Measurements from ENCODE around the gene GLIS1.

The GLIS1 gene

DNA sequence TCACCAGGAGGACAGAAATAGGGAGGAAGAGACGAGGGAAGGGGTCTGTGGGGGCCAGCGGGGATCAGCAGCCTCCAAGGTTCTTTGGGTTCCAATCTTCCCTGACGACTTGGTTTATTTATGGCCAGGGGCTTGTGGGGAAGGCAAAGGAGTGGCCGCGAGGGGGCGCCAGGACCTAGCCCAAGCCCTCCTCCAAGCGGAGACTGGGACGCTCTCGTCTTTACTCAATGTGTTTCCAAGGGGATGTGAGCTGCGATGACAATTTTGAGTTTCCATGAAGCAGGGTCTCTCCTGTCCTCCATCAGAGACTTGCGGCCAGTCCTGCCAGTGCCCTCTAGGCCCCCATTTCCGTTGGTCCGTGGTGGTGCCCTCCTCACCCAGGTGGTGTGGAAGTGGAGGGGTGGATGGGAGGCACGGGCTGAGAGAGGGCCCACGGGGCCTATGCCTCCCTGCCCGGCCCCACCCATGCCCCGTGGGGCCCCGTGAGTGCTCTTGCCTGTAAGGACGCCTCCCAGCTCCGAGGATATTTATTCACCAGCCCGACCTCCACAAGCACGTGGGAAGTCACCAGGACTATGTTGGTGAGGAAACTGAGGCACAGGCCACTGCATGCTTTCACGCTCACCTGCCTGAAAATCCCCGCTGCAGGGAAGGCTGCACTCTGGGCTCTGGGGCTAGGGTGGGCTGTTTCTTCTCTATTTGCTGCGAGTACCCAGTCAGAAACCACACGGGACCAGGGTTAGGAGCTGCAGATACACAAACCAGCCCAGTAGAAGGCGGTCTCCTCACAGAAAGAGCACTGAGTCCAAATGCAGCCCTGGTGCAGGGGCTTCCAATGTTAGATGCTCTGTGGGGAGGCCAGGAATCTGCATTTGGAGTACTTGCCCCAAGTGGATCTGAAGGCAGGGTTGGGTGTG lies 253.2 kb downstream of the GLIS1 start:
- H3K27ac ChIP-seq (ENCODE audit: low read length, poor library complexity, severe bottlenecking) = no peak overlapping the region
- H4K91ac ChIP-seq (ENCODE audit: low read length) = no peak overlapping the region
- no peak overlapping the region for H3K14ac ChIP-seq (ENCODE audit: low read length in 2 of 2)
- H3K4me2 ChIP-seq (ENCODE audit: low read length, poor library complexity, severe bottlenecking) = no peak overlapping the region
- no peak overlapping the region for H2BK12ac ChIP-seq (ENCODE audit: low read length in 2 of 2)
- H3K4me1 ChIP-seq (ENCODE audit: control insufficient read depth, insufficient read depth, low read depth, low read length) = peaks cover 3% of the 10 kb centered on the region
- no peaks in the 10 kb centered on the region for H3K79me1 ChIP-seq (replicated peaks; ENCODE audit: low read length, poor library complexity, severe bottlenecking)
- no peak overlapping the region for H2AK5ac ChIP-seq (ENCODE audit: low read length, severe bottlenecking)
- DNase-seq = peak; percentile 73
- no peak overlapping the region for H3K23ac ChIP-seq (ENCODE audit: low read length in 2 of 2)
- no peaks in the 10 kb centered on the region for H3K36me3 ChIP-seq (ENCODE audit: control insufficient read depth in 1 of 2, insufficient read depth in 2 of 2, low read depth in 1 of 2, low read length in 2 of 2)
- H3K27me3 ChIP-seq (ENCODE audit: control insufficient read depth in 1 of 2, insufficient read depth in 1 of 2, low read length in 2 of 2) = peaks cover 28 to 93% of the 10 kb centered on the region in 2 experiments
- peaks cover 11% of the 10 kb centered on the region for H3K9me3 ChIP-seq (ENCODE audit: control insufficient read depth, low read length)
- H3K4me3 ChIP-seq (ENCODE audit: insufficient read depth in 1 of 2, low read depth in 1 of 2, low read length in 2 of 2) = no peak overlapping the region
- 38% methylated on average over 27 of the region's 27 CpGs for WGBS
- H3K4ac ChIP-seq (ENCODE audit: low read depth in 1 of 2, low read length in 2 of 2) = no peak overlapping the region
- peak overlapping the region; percentile 53 for H3K9ac ChIP-seq (ENCODE audit: low read length)
- no peak overlapping the region for H2BK5ac ChIP-seq (ENCODE audit: low read depth, low read length, poor library complexity, severe bottlenecking)
- no peak overlapping the region for H2BK15ac ChIP-seq (ENCODE audit: low read depth, poor library complexity, severe bottlenecking)
- H2BK120ac ChIP-seq (ENCODE audit: low read depth, low read length) = no peak overlapping the region
- H2AFZ ChIP-seq (ENCODE audit: low read depth, low read length) = no peak overlapping the region
- no peak overlapping the region for H4K8ac ChIP-seq (ENCODE audit: low read length)
- peak overlapping the region in 1 of 2 experiments; percentile 25 for H3K18ac ChIP-seq (ENCODE audit: low read depth in 1 of 2, low read length in 2 of 2)

DNA sequence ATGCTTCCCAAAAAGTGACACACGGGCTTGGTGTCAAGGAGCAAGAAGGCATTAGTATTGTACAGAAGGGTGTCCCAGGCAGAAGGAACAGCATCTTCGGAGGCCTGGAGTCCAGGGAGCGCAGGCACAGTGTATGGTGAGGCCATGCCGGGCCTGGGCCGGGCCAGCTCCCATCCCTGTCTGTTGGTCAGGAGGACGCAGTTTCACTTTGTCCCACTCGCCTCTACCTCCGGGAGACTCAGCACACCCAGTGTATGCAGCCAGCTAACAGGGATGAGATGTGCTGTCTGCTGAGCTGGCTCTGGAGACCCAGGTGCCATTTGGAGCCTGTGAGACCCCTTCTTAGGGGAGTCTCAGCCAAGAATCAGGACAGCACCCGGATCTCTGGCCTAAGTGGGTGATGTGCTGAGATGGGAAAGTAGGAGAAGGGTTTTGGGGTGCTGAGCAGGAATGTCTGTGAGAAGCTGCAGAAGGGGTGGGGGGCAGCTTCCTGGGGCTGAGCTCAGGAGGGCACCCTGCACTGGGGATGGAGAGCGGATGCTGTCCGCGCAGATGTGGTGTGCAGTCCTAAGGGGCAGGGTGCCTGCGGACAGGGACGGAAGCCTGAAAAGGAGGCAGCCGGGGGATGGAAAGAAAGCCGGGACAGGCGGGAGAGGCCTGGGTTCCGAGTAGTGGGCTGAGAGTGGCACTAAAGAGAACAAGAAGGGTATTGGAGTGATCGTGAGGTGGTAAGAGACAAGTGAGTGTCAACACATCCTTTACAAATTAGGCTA lies 254.1 kb downstream of the GLIS1 start:
- peaks cover 3% of the 10 kb centered on the region for H3K4me1 ChIP-seq (ENCODE audit: control insufficient read depth, insufficient read depth, low read depth, low read length)
- H4K91ac ChIP-seq (ENCODE audit: low read length) = no peak overlapping the region
- no peak overlapping the region for H2BK15ac ChIP-seq (ENCODE audit: low read depth, poor library complexity, severe bottlenecking)
- H3K23ac ChIP-seq (ENCODE audit: low read length in 2 of 2) = no peak overlapping the region
- H3K79me1 ChIP-seq (replicated peaks; ENCODE audit: low read length, poor library complexity, severe bottlenecking) = no peaks in the 10 kb centered on the region
- H4K8ac ChIP-seq (ENCODE audit: low read length) = no peak overlapping the region
- no peaks in the 10 kb centered on the region for H3K36me3 ChIP-seq (ENCODE audit: control insufficient read depth in 1 of 2, insufficient read depth in 2 of 2, low read depth in 1 of 2, low read length in 2 of 2)
- H3K4ac ChIP-seq (ENCODE audit: low read depth in 1 of 2, low read length in 2 of 2) = no peak overlapping the region
- H2BK12ac ChIP-seq (ENCODE audit: low read length in 2 of 2) = no peak overlapping the region
- no peak overlapping the region for H3K27ac ChIP-seq (ENCODE audit: low read length, poor library complexity, severe bottlenecking)
- no peak overlapping the region for H2AK5ac ChIP-seq (ENCODE audit: low read length, severe bottlenecking)
- H3K27me3 ChIP-seq (ENCODE audit: control insufficient read depth in 1 of 2, insufficient read depth in 1 of 2, low read length in 2 of 2) = peaks cover 32 to 93% of the 10 kb centered on the region in 2 experiments
- no peak overlapping the region for H3K4me2 ChIP-seq (ENCODE audit: low read length, poor library complexity, severe bottlenecking)
- H3K18ac ChIP-seq (ENCODE audit: low read depth in 1 of 2, low read length in 2 of 2) = no peak overlapping the region
- no peak for DNase-seq
- no peak overlapping the region for H3K4me3 ChIP-seq (ENCODE audit: insufficient read depth in 1 of 2, low read depth in 1 of 2, low read length in 2 of 2)
- H2AFZ ChIP-seq (ENCODE audit: low read depth, low read length) = no peak overlapping the region
- no peak overlapping the region for H3K9ac ChIP-seq (ENCODE audit: low read length)
- WGBS = 92% methylated on average over 17 of the region's 19 CpGs
- H2BK5ac ChIP-seq (ENCODE audit: low read depth, low read length, poor library complexity, severe bottlenecking) = no peak overlapping the region
- no peak overlapping the region for H2BK120ac ChIP-seq (ENCODE audit: low read depth, low read length)
- peaks cover 5% of the 10 kb centered on the region for H3K9me3 ChIP-seq (ENCODE audit: control insufficient read depth, low read length)
- H3K14ac ChIP-seq (ENCODE audit: low read length in 2 of 2) = no peak overlapping the region

DNA sequence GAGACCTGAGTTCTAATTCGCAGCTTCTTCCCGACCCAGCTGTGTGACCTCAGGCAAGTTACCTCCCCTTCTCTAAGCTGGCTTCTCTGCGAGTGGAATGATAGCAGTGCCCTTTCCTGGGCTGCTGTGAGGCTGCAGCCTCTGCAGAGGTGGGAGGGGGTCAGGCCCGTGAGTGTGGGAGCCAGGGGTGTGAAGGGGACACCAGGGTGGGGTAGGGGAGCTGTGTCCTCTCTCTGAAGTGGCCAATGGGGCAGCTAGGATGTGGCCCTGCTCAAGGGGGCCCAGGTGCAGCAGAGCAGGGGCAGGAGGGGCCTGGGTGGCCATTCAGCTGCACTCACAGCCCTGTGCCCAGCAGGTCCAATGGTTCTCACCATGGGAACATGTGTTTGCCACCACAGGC lies 255.3 kb downstream of the GLIS1 start:
- Histone ChIP-seq H3K4me2 (ENCODE audit: low read length, poor library complexity, severe bottlenecking) (no peak overlapping the region), H3K9me3 (ENCODE audit: control insufficient read depth, low read length) (no peaks in the 10 kb centered on the region), H2BK15ac (ENCODE audit: low read depth, poor library complexity, severe bottlenecking) (no peak overlapping the region), H3K9ac (ENCODE audit: low read length) (no peak overlapping the region), H3K27me3 (ENCODE audit: control insufficient read depth in 1 of 2, insufficient read depth in 1 of 2, low read length in 2 of 2) (peaks cover 31 to 91% of the 10 kb centered on the region in 2 experiments), H3K23ac (ENCODE audit: low read length in 2 of 2) (no peak overlapping the region), H2BK5ac (ENCODE audit: low read depth, low read length, poor library complexity, severe bottlenecking) (no peak overlapping the region), H2AK5ac (ENCODE audit: low read length, severe bottlenecking) (no peak overlapping the region), H3K4me1 (ENCODE audit: control insufficient read depth, insufficient read depth, low read depth, low read length) (peaks cover 3% of the 10 kb centered on the region), H3K14ac (ENCODE audit: low read length in 2 of 2) (no peak overlapping the region), H3K18ac (ENCODE audit: low read depth in 1 of 2, low read length in 2 of 2) (no peak overlapping the region), H3K36me3 (ENCODE audit: control insufficient read depth in 1 of 2, insufficient read depth in 2 of 2, low read depth in 1 of 2, low read length in 2 of 2) (no peaks in the 10 kb centered on the region), H2BK120ac (ENCODE audit: low read depth, low read length) (no peak overlapping the region), H2AFZ (ENCODE audit: low read depth, low read length) (no peak overlapping the region), H3K4ac (ENCODE audit: low read depth in 1 of 2, low read length in 2 of 2) (no peak overlapping the region), H3K4me3 (ENCODE audit: insufficient read depth in 1 of 2, low read depth in 1 of 2, low read length in 2 of 2) (no peak overlapping the region), H3K79me1 (replicated peaks; ENCODE audit: low read length, poor library complexity, severe bottlenecking) (no peaks in the 10 kb centered on the region), H4K8ac (ENCODE audit: low read length) (no peak overlapping the region), H4K91ac (ENCODE audit: low read length) (no peak overlapping the region), H2BK12ac (ENCODE audit: low read length in 2 of 2) (no peak overlapping the region), H3K27ac (ENCODE audit: low read length, poor library complexity, severe bottlenecking) (no peak overlapping the region)
- 76% methylated on average over 4 of the region's 4 CpGs for whole genome bisulfite sequencing
- no peak for DNase-seq

DNA sequence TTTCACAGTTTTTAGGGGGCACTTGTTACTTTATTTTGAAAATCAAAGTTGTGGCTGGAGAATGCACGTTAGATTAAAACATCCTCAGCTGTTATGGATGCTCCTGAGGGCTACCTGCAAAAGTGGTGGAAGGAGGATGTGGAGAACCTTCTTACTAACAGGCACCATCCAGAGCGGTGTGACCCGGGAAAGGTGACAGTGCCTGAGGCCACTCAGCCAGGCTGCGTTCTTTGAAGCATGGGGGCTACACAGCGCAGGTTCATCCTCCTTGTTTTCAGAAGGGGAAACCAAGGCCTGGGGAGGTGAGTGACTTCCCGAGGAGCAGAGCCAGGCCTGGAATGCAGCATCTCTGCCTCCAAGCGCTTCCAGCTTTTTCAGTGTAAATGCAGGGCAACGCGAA lies 255.8 kb downstream of the GLIS1 start:
- H3K27me3 ChIP-seq (ENCODE audit: control insufficient read depth in 1 of 2, insufficient read depth in 1 of 2, low read length in 2 of 2) = peaks cover 29 to 91% of the 10 kb centered on the region in 2 experiments
- 89% methylated on average over 9 of the region's 9 CpGs for WGBS

More for the DNA sequence above, 255.8 kb downstream of the GLIS1 start:
- Histone ChIP-seq H2BK15ac (ENCODE audit: low read depth, poor library complexity, severe bottlenecking) (no peak overlapping the region), H3K36me3 (ENCODE audit: control insufficient read depth in 1 of 2, insufficient read depth in 2 of 2, low read depth in 1 of 2, low read length in 2 of 2) (no peaks in the 10 kb centered on the region), H3K4me2 (ENCODE audit: low read length, poor library complexity, severe bottlenecking) (no peak overlapping the region), H3K4me1 (ENCODE audit: control insufficient read depth, insufficient read depth, low read depth, low read length) (peaks cover 3% of the 10 kb centered on the region), H3K23ac (ENCODE audit: low read length in 2 of 2) (no peak overlapping the region), H3K4ac (ENCODE audit: low read depth in 1 of 2, low read length in 2 of 2) (no peak overlapping the region), H3K9ac (ENCODE audit: low read length) (no peak overlapping the region), H4K8ac (ENCODE audit: low read length) (no peak overlapping the region), H2AFZ (ENCODE audit: low read depth, low read length) (no peak overlapping the region), H4K91ac (ENCODE audit: low read length) (no peak overlapping the region), H2BK5ac (ENCODE audit: low read depth, low read length, poor library complexity, severe bottlenecking) (no peak overlapping the region), H3K18ac (ENCODE audit: low read depth in 1 of 2, low read length in 2 of 2) (no peak overlapping the region), H2AK5ac (ENCODE audit: low read length, severe bottlenecking) (no peak overlapping the region), H3K27ac (ENCODE audit: low read length, poor library complexity, severe bottlenecking) (no peak overlapping the region), H3K4me3 (ENCODE audit: insufficient read depth in 1 of 2, low read depth in 1 of 2, low read length in 2 of 2) (no peak overlapping the region), H2BK120ac (ENCODE audit: low read depth, low read length) (no peak overlapping the region), H2BK12ac (ENCODE audit: low read length in 2 of 2) (no peak overlapping the region), H3K79me1 (replicated peaks; ENCODE audit: low read length, poor library complexity, severe bottlenecking) (no peaks in the 10 kb centered on the region), H3K14ac (ENCODE audit: low read length in 2 of 2) (no peak overlapping the region), H3K9me3 (ENCODE audit: control insufficient read depth, low read length) (no peaks in the 10 kb centered on the region)
- DNase-seq = no peak
